ENCODE measurements around the gene SLC66A1. TPM values are rescaled to one million over a fixed set of nuclear protein-coding genes. Genes with fewer than 3 reads are reported as not detected.

Gene SLC66A1
- total RNA-seq, 1 donor from 2014 or later: 11.1 TPM

DNA sequence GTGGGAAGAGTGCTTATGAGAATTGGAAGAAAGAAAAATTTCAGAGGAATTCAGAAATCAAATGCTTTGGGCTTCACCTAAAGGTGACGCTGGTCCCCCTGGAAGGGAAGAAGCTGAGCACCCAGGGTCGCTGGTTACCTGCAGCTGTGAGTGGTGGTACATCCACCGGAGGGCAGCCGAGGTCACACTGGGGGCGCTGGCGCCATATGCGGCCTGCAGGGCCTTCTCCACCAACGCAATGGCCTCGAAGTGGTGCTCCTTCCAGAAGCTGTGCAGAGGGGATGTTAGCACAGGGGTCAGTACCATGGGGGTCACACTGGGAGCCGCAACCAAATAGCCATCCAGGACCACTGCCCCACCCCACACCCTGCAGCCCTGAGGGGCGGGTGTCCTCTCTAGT lies 6.2 kb upstream of the SLC66A1 start:
- DNase-seq (ENCODE audit: low spot score in 2 of 2): no peak

DNA sequence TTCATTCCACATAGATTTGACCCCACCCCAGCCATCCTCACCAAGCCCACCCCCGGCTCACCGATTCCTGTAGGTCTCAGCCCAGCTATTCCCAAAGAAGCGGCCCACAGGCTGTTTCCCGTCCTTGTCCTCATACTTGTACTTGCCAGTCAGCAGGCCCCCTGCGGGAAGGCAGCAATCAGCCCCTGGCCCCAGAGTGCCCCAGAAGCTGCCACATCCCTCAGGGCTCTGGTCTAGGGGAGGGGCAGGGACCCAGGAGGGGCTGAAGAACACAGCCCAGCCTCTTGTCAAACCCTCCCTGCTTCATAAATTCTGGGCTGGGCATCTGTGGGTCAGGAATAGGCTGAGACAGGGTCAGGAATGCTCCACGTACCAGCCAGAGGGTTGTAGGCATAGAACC lies 5.2 kb upstream of the SLC66A1 start:
- Histone ChIP-seq H3K4me1 (peaks cover 0 to 8% of the 10 kb centered on the region in 2 donors), H3K9me3 (no peaks in the 10 kb centered on the region), H3K27ac (no peak overlapping the region), H3K4me3 (no peak overlapping the region), H3K36me3 (peaks cover 54 to 55% of the 10 kb centered on the region in 2 donors), H3K27me3 (no peaks in the 10 kb centered on the region)
- TF ChIP-seq, protein P1, sequence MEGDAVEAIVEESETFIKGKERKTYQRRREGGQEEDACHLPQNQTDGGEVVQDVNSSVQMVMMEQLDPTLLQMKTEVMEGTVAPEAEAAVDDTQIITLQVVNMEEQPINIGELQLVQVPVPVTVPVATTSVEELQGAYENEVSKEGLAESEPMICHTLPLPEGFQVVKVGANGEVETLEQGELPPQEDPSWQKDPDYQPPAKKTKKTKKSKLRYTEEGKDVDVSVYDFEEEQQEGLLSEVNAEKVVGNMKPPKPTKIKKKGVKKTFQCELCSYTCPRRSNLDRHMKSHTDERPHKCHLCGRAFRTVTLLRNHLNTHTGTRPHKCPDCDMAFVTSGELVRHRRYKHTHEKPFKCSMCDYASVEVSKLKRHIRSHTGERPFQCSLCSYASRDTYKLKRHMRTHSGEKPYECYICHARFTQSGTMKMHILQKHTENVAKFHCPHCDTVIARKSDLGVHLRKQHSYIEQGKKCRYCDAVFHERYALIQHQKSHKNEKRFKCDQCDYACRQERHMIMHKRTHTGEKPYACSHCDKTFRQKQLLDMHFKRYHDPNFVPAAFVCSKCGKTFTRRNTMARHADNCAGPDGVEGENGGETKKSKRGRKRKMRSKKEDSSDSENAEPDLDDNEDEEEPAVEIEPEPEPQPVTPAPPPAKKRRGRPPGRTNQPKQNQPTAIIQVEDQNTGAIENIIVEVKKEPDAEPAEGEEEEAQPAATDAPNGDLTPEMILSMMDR (IDR thresholded peaks at IDR 0.05): no peak
- DNase-seq (ENCODE audit: low spot score in 2 of 2): no peak
- intact Hi-C loops (cut with DNase I): no loop called here

More for the DNA sequence above, 6.2 kb upstream of the SLC66A1 start:
- Histone ChIP-seq H3K27me3 (no peaks in the 10 kb centered on the region), H3K4me1 (peaks cover 0 to 3% of the 10 kb centered on the region in 2 donors), H3K27ac (no peak overlapping the region), H3K9me3 (no peaks in the 10 kb centered on the region), H3K4me3 (no peak overlapping the region), H3K36me3 (peaks cover 54 to 55% of the 10 kb centered on the region in 2 donors)
- intact Hi-C loops (cut with DNase I): no loop called here
- TF ChIP-seq, protein P1 (IDR thresholded peaks at IDR 0.05): no peak

DNA sequence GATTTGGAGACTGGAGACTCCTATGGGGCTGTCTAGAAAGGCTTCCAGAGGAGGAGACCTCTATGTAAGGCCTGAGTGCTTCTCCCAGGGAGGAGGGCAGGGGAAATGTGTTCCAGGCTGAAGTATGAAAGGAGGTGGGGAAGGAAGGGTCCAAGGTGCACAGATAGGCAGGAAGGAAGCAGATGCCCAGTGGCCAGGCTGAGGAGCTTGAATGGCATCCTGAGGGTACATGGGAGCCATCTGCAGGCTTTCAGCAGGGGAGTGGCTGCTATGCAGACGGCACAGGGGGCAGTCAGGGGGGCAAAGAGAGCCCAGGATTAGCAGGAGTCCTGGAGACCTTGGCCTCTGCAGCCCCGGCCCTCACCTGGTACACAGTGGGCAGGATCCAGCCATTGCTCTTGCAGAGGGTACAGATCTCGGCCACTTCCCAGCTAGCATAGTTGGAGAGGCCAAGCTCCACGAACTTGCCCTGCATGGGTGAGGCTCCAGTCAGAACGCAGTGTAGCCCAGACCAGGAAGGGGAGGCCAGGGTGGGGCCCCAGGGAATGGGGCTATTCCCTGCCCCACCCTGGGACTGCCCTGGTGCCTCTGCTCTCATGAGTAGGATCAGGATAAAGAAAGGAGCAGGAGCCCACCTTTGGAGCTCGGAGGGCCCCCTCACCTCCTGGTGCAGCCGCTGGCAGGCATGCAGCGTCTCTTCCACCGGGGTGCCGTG lies 4.2 kb upstream of the SLC66A1 start:
- Histone ChIP-seq H3K27ac (no peak overlapping the region), H3K4me1 (peaks cover 0 to 9% of the 10 kb centered on the region in 2 donors), H3K36me3 (peaks cover 52 to 54% of the 10 kb centered on the region in 2 donors), H3K27me3 (no peaks in the 10 kb centered on the region), H3K4me3 (no peak overlapping the region), H3K9me3 (no peaks in the 10 kb centered on the region)
- TF ChIP-seq, protein P1 (IDR thresholded peaks at IDR 0.05): no peak
- intact Hi-C loops (cut with DNase I): no loop called here
- DNase-seq (ENCODE audit: low spot score in 2 of 2): no peak

DNA sequence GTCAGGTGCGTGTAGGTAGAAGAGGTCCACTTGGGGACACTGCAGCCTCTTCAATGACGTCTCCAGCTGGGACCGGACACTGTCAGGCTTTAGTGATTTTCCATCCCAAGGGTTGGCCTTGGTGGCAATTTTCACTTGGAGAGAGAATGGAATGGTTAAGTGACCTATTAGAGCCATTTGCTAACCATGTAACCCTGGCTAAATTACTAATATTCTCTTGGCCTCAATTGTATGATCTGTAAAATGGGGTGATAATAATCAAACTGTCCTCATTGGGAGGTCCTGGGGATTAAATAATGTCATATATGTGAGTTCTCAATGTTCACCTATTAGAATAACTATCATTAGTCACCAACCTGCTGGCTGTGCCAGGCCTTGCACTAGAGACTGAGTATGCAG lies 3.6 kb upstream of the SLC66A1 start:
- Histone ChIP-seq H3K9me3 (no peaks in the 10 kb centered on the region), H3K27ac (no peak overlapping the region), H3K4me3 (no peak overlapping the region), H3K4me1 (peaks cover 0 to 13% of the 10 kb centered on the region in 2 donors), H3K27me3 (no peaks in the 10 kb centered on the region), H3K36me3 (peaks cover 46 to 48% of the 10 kb centered on the region in 2 donors)
- intact Hi-C loops (cut with DNase I): no loop called here
- TF ChIP-seq, protein P1 (IDR thresholded peaks at IDR 0.05): no peak
- DNase-seq (ENCODE audit: low spot score in 2 of 2): no peak

DNA sequence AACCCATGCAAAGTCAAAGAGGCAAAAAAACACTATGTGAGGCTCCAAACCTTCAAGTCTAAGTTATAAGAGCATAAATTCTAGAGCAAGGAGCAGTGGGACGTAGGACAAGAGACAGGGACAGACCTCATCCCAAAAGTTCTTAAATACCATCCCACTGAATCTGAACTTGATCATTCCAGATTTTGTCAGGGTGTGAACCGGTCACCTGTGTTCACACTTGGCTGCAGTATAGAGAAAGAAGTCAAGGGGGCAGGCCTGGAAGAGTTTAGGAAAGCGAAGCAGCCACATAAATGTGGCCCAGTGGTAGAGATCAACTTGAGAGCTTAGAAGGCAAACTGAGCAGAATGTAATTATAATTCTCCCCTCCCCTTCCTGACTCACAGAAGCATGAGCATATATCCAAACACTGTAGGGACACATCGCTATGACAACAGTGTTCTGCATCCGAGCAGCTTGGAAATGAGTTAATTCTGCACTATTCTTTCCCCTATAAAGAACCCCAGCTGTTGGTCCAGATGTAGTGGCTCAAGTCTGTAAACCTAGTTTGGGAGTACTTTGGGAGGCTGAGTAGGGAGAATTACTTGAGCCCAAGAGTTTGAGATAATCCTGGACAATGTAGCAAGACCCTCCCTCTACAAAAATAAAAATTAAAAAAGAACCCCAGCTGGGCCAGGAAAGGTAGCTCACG lies 2.9 kb upstream of the SLC66A1 start:
- intact Hi-C loops (cut with DNase I): no loop called here
- TF ChIP-seq, protein P1 (IDR thresholded peaks at IDR 0.05): no peak

More for the DNA sequence above, 2.9 kb upstream of the SLC66A1 start:
- no peaks in the 10 kb centered on the region for H3K9me3 ChIP-seq
- no peaks in the 10 kb centered on the region for H3K27me3 ChIP-seq
- no peak for DNase-seq (ENCODE audit: low spot score in 2 of 2)
- H3K36me3 ChIP-seq: peaks cover 39 to 41% of the 10 kb centered on the region in 2 donors
- H3K4me1 ChIP-seq: peaks cover 0 to 13% of the 10 kb centered on the region in 2 donors
- no peak overlapping the region for H3K4me3 ChIP-seq
- no peak overlapping the region for H3K27ac ChIP-seq
